ENCODE data around the gene TBC1D1.

DNA sequence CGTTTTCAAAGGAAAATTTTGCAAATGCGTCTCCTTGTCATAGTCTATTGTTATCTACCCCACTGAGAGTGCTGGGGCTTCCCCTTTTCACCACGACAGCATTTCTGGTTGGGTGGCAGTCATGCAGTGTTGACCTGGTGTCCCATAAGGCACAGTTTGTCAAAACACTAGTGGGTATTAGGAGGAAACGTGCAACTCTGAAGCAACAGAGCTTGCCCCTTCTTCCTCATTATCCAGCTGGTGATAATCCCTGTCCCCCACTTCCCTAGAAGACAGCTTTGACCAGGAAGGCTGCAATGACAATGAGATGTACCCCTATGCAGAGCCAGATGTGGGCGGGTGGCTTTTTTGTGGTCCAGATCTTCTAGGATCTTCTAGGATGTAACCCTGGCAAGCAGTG lies 1.8 kb downstream of the TBC1D1 start:
- TF ChIP-seq, protein P1, sequence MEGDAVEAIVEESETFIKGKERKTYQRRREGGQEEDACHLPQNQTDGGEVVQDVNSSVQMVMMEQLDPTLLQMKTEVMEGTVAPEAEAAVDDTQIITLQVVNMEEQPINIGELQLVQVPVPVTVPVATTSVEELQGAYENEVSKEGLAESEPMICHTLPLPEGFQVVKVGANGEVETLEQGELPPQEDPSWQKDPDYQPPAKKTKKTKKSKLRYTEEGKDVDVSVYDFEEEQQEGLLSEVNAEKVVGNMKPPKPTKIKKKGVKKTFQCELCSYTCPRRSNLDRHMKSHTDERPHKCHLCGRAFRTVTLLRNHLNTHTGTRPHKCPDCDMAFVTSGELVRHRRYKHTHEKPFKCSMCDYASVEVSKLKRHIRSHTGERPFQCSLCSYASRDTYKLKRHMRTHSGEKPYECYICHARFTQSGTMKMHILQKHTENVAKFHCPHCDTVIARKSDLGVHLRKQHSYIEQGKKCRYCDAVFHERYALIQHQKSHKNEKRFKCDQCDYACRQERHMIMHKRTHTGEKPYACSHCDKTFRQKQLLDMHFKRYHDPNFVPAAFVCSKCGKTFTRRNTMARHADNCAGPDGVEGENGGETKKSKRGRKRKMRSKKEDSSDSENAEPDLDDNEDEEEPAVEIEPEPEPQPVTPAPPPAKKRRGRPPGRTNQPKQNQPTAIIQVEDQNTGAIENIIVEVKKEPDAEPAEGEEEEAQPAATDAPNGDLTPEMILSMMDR (IDR thresholded peaks at IDR 0.05), result no peak
- TF ChIP-seq POLR2A (IDR thresholded peaks at IDR 0.05), result no peak
